GM18909 (cell line): ENCODE measurements around the gene GYG1.
A peak's percentile ranks its signal among the peaks of the same experiment; 100 is the strongest.

ENCODE experiments used
- ATAC-seq: cut with Tn5 transposase; IDR thresholded peaks from one replicate; pipeline ENCODE4 v1.9.1; 2021; ENCODE audit warnings: mild to moderate bottlenecking; ENCODE audit not compliant: unreplicated experiment, poor library complexity

Gene GYG1

GRCh38 chr3:148991219-148992026 lies at the start of gene GYG1:
Gene GYG1 (plus strand): TSS chr3:148991540. CDS start chr3:148991641, 101 bp downstream.
- ATAC-seq: peak; percentile 88

DNA sequence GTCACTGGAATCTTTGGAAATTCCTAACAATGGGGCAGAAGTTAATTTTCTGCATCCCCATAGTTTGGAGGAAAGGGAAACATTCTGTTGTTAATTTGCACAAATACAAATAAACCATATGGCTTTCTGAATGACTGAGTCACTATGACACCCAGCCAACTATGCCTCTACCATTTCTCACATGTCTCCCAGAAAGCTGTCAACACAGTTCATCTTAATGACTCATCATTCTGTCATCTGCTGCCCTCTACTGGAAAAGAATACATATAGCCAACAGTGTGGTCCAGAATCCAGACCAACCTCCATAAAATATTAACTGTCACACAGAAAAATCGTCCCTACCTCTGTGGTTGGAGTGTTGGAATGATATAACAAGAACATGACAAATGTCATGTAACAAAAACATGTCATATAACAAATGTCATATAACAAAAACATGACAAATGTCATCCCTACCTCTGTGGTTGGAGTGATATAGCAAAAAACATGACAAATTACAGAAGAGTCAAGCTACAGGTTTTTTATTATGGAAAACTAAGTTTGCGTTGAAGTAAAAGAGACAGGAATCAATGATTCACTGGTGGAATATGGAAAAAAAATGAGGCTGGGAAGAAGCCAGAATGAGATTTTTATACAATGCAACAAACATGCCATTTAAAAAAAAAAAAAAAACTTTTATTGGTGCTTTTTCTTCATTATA lies 47.7 kb upstream of the GYG1 start:
- ATAC-seq: peak; percentile 97

DNA sequence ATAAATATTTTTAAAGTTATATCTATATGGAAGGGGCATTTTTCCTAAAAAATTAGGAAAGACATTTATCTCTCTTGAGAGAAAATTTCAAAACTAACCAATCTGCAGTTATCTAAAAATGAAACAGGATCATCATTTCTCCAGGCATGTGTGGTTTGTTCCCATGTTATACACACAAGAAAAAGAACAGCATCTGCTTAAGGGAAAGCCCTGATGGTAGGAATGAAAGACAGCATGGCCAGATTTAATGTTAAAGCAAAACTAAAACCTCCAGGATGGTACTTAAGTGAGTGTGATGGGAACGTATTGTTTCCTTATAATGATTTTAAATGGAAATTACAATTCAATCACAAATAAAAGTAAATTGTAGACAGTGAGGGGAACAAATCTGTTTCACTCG lies 46.2 kb upstream of the GYG1 start:
- ATAC-seq: no peak

DNA sequence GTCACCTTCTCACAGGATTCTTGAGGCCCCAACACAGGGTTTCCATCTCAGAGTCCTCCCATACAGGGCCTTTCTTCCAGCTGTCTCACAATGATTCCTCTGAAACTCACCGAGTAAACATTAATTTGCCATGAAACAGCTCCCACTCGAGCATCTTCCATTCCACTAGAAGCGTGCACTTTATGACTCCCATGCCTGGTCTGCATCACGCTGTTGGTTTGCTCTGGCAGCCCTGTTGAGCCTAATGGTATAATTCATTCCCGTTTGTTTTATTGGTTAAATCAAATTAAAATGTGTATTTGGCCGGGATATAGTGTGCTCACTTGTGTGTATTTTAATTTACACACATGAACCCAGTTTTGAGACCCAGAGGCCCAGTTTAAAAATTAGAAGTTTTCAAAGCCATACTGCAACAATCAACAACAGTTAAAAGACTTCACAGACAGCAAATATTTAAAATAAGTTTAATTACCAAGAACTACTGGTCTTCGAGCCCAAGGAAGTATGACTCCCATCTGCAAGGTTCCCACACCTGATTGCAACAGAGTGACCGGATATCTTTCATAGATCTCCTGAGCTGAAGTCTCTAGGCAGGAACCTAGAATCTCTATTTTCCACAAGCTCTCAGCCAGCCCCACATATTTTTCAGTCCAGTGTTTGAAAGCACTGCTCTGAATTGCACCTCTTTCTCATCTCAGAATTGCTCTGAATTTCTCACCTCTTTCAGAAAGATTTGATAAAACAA lies 42.3 kb upstream of the GYG1 start:
- no peak for ATAC-seq

DNA sequence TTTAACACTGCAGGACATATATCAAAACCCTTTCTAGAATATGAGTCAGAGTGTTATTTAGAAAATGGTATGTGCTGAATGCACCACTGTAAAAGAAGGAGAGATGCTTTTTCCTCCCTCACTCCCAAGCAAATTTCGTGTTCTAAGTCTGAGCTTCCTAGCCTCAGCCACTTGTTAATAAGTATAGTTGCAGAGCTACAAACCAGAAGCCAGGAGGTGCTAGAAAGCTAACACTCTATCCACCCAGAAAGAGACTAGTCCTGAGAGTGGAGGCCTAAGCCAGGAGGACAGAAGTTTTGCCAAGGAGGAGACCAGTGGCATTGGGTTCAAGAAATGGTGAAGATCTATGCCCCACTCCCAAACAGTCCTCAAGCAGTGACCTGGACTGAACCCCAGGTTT lies 40.5 kb upstream of the GYG1 start:
- ATAC-seq: peak; percentile 74

GRCh38 chr3:148951599-148952361 lies 39.6 kb upstream of the GYG1 start:
- no peak for ATAC-seq

DNA sequence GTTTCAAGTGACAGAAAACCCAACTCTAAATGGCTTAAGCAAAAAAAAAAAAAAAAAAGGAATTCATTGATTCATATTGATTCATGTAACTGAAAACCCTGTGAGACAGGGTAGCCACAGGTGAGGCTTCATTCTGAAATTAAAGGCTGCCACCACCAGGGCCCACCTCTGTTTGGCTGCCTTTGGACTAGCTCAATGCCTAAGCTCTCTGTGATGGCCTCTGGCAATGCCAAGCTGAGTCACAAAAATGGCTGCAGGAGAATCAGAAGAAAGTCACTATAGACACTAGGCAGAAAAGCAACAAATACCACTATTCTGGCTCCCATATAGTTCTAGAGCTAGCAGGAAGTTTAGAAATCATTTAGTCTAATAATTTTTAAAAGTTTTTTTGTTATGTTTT lies 38.2 kb upstream of the GYG1 start:
- no peak for ATAC-seq

DNA sequence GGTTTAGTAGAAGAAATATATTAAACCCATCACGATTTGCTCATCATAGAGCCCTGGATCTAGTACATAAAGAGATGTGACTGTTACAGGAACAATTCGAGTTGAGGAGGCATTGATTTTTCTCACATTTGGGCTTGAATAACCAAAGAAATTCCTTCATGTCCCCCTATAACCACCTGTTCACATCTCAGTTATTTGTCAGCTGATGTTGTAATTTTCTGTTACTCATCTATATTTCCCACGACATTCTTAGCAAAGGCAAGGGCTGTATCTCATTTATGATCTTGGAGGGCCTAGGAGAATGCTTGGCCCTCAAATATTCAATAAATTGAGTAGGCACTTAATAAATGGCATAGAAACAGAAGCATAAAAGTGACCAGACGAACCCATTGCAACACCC lies 36.4 kb upstream of the GYG1 start:
- no peak for ATAC-seq

DNA sequence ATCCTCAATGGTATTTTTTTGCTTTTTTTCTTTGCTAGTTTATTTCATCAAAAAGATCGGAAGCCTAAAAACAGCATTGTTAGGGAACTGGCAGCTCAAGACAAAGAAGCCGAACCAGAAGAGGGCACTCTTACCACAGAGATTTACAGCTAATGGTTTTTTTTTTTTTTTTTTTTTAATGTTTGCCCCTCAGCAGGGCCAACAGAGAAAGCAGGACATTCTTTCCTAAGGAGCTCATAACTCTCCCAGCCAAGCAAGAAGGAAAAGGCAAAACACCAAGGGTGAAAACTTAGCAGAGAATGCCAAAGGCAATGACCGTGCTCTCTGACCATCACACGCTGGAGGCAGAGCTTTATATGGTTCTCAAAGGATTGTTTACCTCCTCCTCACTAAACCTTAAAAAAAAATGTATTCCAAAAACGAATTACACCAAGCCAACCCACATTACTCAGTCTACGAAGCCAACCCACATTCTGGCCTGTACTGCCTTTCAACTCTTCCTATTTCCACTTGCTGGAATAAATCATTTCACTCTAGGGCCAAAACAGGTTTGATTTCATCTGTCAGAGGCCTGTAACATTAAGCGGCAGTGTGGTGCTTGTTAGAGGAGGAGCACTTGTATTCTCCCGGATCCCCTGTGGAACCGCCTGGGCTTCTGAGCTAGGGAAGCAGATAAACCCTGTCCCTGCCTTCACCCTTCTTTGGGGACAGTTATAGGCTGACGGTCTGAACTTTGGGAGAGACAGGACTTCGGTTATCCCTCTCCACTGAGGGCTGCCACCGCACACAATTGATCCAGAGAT lies 35.6 kb upstream of the GYG1 start:
- ATAC-seq: peak; percentile 53

DNA sequence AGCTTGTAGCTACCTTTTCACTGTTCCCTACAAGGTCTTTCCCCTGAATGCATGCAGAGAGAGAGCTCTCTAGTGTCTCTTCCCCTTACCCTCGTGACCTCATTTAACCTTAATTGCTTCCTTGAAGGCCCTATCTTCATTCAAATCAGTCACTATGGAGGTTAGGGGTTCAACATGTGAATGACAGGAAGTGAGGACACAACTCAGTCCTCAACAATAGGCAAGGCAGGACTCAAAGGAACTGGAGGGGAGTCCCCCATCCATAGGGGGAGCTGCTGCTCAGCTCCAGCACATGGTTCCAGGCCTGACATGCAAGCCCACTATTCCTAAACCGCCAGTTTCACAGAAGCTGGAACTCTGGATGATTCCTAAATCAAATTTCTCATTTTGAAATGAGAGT lies 33.8 kb upstream of the GYG1 start:
- peak; percentile 68 for ATAC-seq

GRCh38 chr3:148958696-148959095 lies 32.6 kb upstream of the GYG1 start:
- no peak for ATAC-seq

GRCh38 chr3:148962513-148962912 lies 28.8 kb upstream of the GYG1 start:
- ATAC-seq: no peak

DNA sequence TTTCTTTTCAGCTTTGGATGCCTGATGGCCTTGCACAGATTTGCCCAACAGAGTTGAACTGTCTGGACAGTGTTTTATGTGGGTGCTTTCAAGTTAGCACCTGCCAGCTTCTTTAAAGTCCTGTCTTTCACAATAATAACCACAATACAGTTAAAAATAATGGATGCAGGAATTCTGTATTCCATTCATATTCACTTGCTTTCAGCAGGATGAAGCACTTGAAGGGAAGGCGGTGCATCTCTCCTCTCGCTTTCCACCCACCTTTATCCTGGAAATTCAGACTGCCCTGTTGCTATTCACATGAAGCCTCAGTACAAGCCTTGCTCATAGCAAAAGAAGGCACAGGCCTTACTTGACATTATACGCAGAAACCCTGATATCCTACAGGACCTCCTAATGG lies 26.5 kb upstream of the GYG1 start:
- no peak for ATAC-seq

GRCh38 chr3:148968321-148968720 lies 23.0 kb upstream of the GYG1 start:
- no peak for ATAC-seq

DNA sequence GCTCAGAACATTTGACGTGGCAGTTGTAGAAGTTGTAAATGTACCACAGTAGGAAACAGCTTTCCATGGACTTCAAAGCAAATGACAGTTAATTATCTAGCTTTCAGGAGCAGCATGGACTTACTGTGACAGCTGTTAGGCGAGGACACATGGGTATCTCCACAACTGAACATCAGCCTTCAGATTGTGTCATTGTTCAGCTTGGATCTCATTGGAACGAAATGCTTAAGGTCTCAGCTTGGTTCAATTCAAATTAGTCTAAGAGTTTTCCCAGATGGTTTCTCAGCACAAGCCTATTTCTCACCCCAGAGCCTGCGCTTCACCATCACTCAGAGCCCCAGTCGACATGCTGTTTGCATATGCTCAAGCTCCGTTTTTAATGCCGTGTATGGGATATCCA lies 21.1 kb upstream of the GYG1 start:
- no peak for ATAC-seq

DNA sequence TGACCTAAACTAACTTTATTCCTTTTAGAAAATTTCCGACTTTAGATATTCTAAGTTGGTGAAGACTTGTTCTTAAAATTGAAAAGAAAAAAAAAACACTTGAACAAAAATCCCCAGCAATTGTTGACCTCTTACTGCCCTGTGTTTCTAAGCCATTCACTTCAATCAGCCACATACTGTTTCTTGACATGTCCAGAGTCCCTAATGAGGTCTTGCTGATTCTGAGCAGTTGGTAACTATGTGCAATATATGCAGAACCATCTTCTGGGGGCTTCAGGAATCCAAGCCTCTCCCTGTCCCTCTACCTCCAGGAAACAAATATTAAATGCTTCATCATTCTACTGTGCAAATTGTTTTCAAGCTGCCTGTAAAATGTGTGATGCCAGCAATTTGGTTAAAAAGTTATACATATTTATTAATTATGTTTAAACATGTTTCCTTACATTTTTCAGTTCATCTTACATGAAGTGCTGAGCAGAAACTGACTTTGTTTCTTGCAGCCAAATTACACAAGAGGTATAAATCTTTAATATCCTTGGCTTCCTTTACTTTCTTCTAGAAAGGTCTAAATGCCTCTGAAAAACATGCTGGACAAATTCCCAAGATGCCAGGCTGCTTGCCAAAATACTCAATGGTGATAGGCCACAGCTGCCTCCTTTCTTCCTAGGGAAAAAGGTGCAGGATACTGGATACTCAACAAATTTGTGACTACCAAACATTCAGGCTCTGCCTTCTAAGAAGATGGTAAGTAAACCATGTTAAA lies 19.8 kb upstream of the GYG1 start:
- no peak for ATAC-seq

- peak; percentile 74 for ATAC-seq
Measured at GRCh38 chr3:148974726-148975125, 16.6 kb upstream of the GYG1 start.

DNA sequence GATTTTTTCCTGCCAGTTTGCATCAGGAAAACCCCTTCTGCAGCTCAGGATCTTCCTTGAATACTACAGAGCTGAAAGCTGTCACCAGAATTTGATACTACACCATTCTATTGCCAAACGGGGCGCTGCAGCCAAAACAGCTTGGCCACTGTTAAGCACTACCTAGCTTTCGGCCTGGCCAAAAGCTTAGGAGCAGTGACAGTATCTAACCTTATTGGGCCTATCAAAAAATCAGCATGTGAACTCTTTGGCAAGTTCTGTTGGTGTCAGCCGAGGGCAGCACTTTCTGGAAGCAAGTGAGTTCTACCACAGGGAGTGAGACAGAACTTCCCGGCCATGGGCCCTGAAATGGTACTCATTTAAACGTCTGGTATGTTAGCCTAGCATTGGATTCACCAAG lies 16.1 kb upstream of the GYG1 start:
- ATAC-seq: no peak

GRCh38 chr3:148975696-148976095 lies 15.6 kb upstream of the GYG1 start:
- no peak for ATAC-seq
